Peyer's patch (tissue), 4 donors: ENCODE measurements around the gene CASR. TPM values are rescaled to one million over a fixed set of nuclear protein-coding genes. Genes with fewer than 3 reads are reported as not detected.

Source experiments
- DNase-seq, 3 donors: peaks; one replicate each; pipeline ENCODE4 v3.0.0-alpha.2; 2017 to 2019
- H3K27ac ChIP-seq, 4 donors: fragments of 200-600 bp; sonication (generic); one replicate each; pipeline ENCODE4 v1.5.1; 2016 to 2019
- H3K27me3 ChIP-seq, 2 donors: fragments of 200-600 bp; sonication (generic); one replicate each; pipeline ENCODE4 v1.5.1; 2019
- H3K36me3 ChIP-seq, 3 donors: fragments of 200-600 bp; sonication (generic); one replicate each; pipeline ENCODE4 v1.5.1; 2016 to 2019
- H3K4me1 ChIP-seq, 4 donors: fragments of 200-600 bp; sonication (generic); one replicate each; pipeline ENCODE4 v1.5.1; 2016 to 2019
- H3K4me3 ChIP-seq, 4 donors: fragments of 200-600 bp; sonication (generic); 1 replicate in 3 of 4; 2 replicates in 1 of 4; pipeline ENCODE4 v1.5.1; 2016 to 2019; ENCODE audit warnings: mild to moderate bottlenecking in 1 of 4
- H3K9me3 ChIP-seq, 4 donors: fragments of 200-600 bp; sonication (generic); one replicate each; pipeline ENCODE4 v1.5.1; 2016 to 2019; ENCODE audit warnings: mild to moderate bottlenecking in 1 of 4
- CTCF ChIP-seq, 6 experiments: fragments of 450-650 bp in 4 of 6; fragments of 200-600 bp in 2 of 6; sonication (generic) in 1 of 6; IDR thresholded peaks; one replicate each; pipeline ENCODE4 v1.5.1; 2017 to 2019; ENCODE audit warnings: antibody characterized with exemption in 6 of 6, mild to moderate bottlenecking in 3 of 6, moderate library complexity in 1 of 6
- POLR2A ChIP-seq, 2 donors: fragments of 450-650 bp; IDR thresholded peaks; one replicate each; pipeline ENCODE4 v1.5.1; 2017; ENCODE audit warnings: antibody characterized with exemption in 2 of 2, mild to moderate bottlenecking in 2 of 2, moderate library complexity in 2 of 2
- total RNA-seq, 4 donors: library from RNA; depleted of rRNA; stranded (reverse); fragments of >200 nt; gene quantifications; one replicate each; pipeline ENCODE4 v1.1.0, GENCODE V29; 2016

The CASR gene
- total RNA-seq, 4 donors from 2014 or later, result 0.28 to 1.7 (median 1.1) TPM; not detected in 1

- DNase-seq, result no peak
- Histone ChIP-seq H3K4me1 (no peaks in the 10 kb centered on the region), H3K4me3 (no peak overlapping the region), H3K27ac (no peak overlapping the region), H3K9me3 (no peaks in the 10 kb centered on the region), H3K27me3 (no peaks in the 10 kb centered on the region), H3K36me3 (no peaks in the 10 kb centered on the region)
- TF ChIP-seq CTCF (IDR thresholded peaks at IDR 0.05) (no peak), POLR2A (IDR thresholded peaks at IDR 0.05) (no peak)
Observed at GRCh38 chr3:122263974-122264588, 80.6 kb downstream of the CASR start.

- TF ChIP-seq POLR2A (IDR thresholded peaks at IDR 0.05) (no peak), CTCF (IDR thresholded peaks at IDR 0.05) (no peak)
- Histone ChIP-seq H3K27ac (no peak overlapping the region), H3K36me3 (no peaks in the 10 kb centered on the region), H3K4me3 (no peak overlapping the region), H3K27me3 (no peaks in the 10 kb centered on the region), H3K9me3 (no peaks in the 10 kb centered on the region), H3K4me1 (no peaks in the 10 kb centered on the region)
- no peak for DNase-seq
Observed at GRCh38 chr3:122265957-122266356, 82.5 kb downstream of the CASR start.

- H3K9me3 ChIP-seq, result no peaks in the 10 kb centered on the region
- no peaks in the 10 kb centered on the region for H3K36me3 ChIP-seq
- TF ChIP-seq POLR2A (IDR thresholded peaks at IDR 0.05) (no peak), CTCF (IDR thresholded peaks at IDR 0.05) (no peak)
- H3K4me1 ChIP-seq, result no peaks in the 10 kb centered on the region
- no peak overlapping the region for H3K27ac ChIP-seq
- no peaks in the 10 kb centered on the region for H3K27me3 ChIP-seq
- no peak for DNase-seq
- H3K4me3 ChIP-seq, result no peak overlapping the region
Observed at GRCh38 chr3:122268257-122269024, 85.0 kb downstream of the CASR start.

DNA sequence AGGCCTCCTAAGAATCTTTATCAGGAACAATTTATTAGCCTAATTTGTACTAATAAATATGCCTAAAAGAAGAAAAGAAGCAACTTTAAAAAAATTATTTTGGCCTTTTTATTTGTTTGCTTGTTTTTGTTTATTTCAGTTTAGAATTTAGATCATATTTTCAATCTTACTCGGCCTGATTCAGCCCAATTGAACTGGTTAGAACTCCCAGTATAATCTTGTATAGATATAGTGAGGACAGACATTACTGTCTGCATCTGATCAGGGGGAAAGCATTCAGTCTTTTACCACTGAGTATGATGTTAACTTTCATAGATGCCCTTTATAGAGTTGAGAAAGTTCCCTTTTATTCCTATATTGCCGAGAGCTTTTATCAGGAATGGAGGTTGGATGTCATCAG lies 85.6 kb downstream of the CASR start:
- Histone ChIP-seq H3K36me3 (no peaks in the 10 kb centered on the region), H3K9me3 (no peaks in the 10 kb centered on the region), H3K4me3 (no peak overlapping the region), H3K27me3 (no peaks in the 10 kb centered on the region), H3K27ac (no peak overlapping the region), H3K4me1 (no peaks in the 10 kb centered on the region)
- DNase-seq, result no peak
- no peak for TF ChIP-seq POLR2A (IDR thresholded peaks at IDR 0.05)
- no peak for TF ChIP-seq CTCF (IDR thresholded peaks at IDR 0.05)

DNA sequence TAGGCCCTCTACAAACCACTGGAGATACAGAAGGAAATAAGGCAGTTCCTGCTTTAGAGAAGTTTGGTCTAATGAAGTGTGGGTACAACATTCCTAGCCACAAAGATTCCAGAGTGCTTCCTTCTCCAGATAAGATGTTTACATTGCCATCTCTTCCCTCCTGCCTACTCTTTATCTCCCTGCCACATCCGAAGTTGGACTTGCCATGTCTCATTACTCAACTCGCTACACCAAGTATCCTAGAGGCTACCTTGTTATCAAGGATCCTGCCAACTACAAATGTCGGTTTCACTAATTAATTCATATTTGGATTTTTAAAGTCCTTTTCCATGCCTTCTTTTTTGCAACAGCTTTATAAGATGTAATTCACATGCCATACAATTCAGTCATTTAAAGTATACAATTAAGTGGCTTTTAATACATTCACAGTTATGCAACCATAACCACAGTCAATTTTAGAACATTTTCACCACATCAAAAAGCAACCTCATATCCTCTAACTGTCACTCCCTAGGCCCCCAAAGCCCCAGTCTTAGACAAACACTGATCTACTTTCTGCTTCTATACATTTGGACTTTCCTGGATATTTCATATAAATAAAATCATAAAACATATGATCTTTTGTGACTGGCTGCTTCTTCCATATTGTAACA lies 87.9 kb downstream of the CASR start:
- Histone ChIP-seq H3K9me3 (no peaks in the 10 kb centered on the region), H3K27ac (no peak overlapping the region), H3K4me1 (no peaks in the 10 kb centered on the region), H3K27me3 (no peaks in the 10 kb centered on the region), H3K4me3 (no peak overlapping the region), H3K36me3 (no peaks in the 10 kb centered on the region)
- no peak for TF ChIP-seq POLR2A (IDR thresholded peaks at IDR 0.05)
- TF ChIP-seq CTCF (IDR thresholded peaks at IDR 0.05), result no peak
- DNase-seq, result no peak
